Activated B cell treated with CpG ODN at 0.5 μM for 24 hours (primary cell): ENCODE measurements around the gene SCEL. TPM values are rescaled to one million over a fixed set of nuclear protein-coding genes. Genes with fewer than 3 reads are reported as not detected.

Experiments
- ATAC-seq: fragments of 200-7000 bp; cut with Tn5 transposase; one replicate; pipeline ENCODE4 v1.10.0; 2021; ENCODE audit warnings: low read depth, mild to moderate bottlenecking, moderate library complexity
- CTCF ChIA-PET: fragments of 350-600 bp; sonication (Branson Sonifier 250); formaldehyde crosslinking; loops from one replicate; lab custom pipeline; 2021; ENCODE audit warnings: antibody characterized with exemption; lab: Charles Lee
- POLR2A ChIA-PET: fragments of 350-600 bp; sonication (Branson Sonifier 250); formaldehyde crosslinking; loops from one replicate; lab custom pipeline; 2021; ENCODE audit warnings: antibody characterized with exemption; lab: Charles Lee
- DNase-seq: peaks from one replicate; pipeline ENCODE4 v3.0.0; 2022
- H3K27ac Mint-ChIP-seq: one replicate; pipeline ENCODE4 v1.8.0; 2020; ENCODE audit warnings: mixed read lengths
- H3K27me3 Mint-ChIP-seq: one replicate; pipeline ENCODE4 v1.8.0; 2021; ENCODE audit warnings: mixed read lengths
- H3K36me3 Mint-ChIP-seq: one replicate; pipeline ENCODE4 v1.8.0; 2021; ENCODE audit warnings: low read depth, mixed read lengths
- H3K4me1 Mint-ChIP-seq: one replicate; pipeline ENCODE4 v1.8.0; 2021; ENCODE audit warnings: mixed read lengths
- H3K4me3 Mint-ChIP-seq: one replicate; pipeline ENCODE4 v1.8.0; 2020; ENCODE audit warnings: mild to moderate bottlenecking, mixed read lengths
- H3K9me3 Mint-ChIP-seq: one replicate; pipeline ENCODE4 v1.8.0; 2020; ENCODE audit warnings: mixed read lengths
- CTCF ChIP-seq: fragments of 200-600 bp; IDR thresholded peaks from one replicate; pipeline ENCODE4 v1.8.0; 2022; ENCODE audit warnings: antibody characterized with exemption, mild to moderate bottlenecking
- intact Hi-C: fragments of 100-400 bp; cut with micrococcal nuclease; formaldehyde crosslinking; loops from one replicate; pipeline ENCODE4 v1.15.1; 2024
- total RNA-seq: library from RNA; stranded (reverse); gene quantifications from 2 replicates; pipeline ENCODE4 v1.2.3, GENCODE V29; 2022

Gene SCEL
- total RNA-seq, 1 donor from 2014 or later: not detected

- Mint-ChIP-seq H3K4me3 (no peak overlapping the region), H3K27me3 (peaks cover 5% of the 10 kb centered on the region), H3K27ac (no peak overlapping the region), H3K36me3 (no peaks in the 10 kb centered on the region), H3K9me3 (no peaks in the 10 kb centered on the region), H3K4me1 (peaks cover 21% of the 10 kb centered on the region)
- CTCF ChIA-PET: interaction anchor here (1.1 kb wide), 1 partner anchor 8 kb away, joined by 3 read pairs; no protein-coding TSS in a partner anchor
- DNase-seq: no peak
- no peak for ATAC-seq
- POLR2A ChIA-PET: no interaction called here
- intact Hi-C loops: loop anchor here (10.0 kb wide), 1 partner anchor 1897 kb away; the partner anchor contains the start of gene RBM26
- no peak for TF ChIP-seq CTCF
These were observed 27.4 kb upstream of the SCEL start for GRCh38 chr13:77507931-77508776.

- TF ChIP-seq CTCF: no peak
- Mint-ChIP-seq H3K9me3 (no peaks in the 10 kb centered on the region), H3K27me3 (peaks cover 5% of the 10 kb centered on the region), H3K4me3 (no peak overlapping the region), H3K36me3 (no peaks in the 10 kb centered on the region), H3K27ac (no peak overlapping the region), H3K4me1 (peaks cover 21% of the 10 kb centered on the region)
- DNase-seq: no peak
- intact Hi-C loops: loop anchor here (10.0 kb wide), 1 partner anchor 1896 kb away; the partner anchor contains the start of gene RBM26
- ATAC-seq: no peak
- ChIA-PET CTCF (interaction anchor here (1.1 kb wide), 1 partner anchor 9 kb away, joined by 3 read pairs; no protein-coding TSS in a partner anchor), POLR2A (no interaction called here)
These were observed 26.4 kb upstream of the SCEL start for GRCh38 chr13:77508959-77509620.

GRCh38 chr13:77510156-77510555, 25.4 kb upstream of the SCEL start:
- no peak for ATAC-seq
- ChIA-PET POLR2A (no interaction called here), CTCF (no interaction called here)
- Mint-ChIP-seq H3K9me3 (no peaks in the 10 kb centered on the region), H3K36me3 (no peaks in the 10 kb centered on the region), H3K4me3 (no peak overlapping the region), H3K27me3 (peaks cover 5% of the 10 kb centered on the region), H3K27ac (no peak overlapping the region), H3K4me1 (peaks cover 32% of the 10 kb centered on the region)
- intact Hi-C loops: loop anchor here (5.0 kb wide), 1 partner anchor 187 kb away; the partner anchor contains the start of gene SLAIN1
- no peak for TF ChIP-seq CTCF
- DNase-seq: no peak

GRCh38 chr13:77511552-77511951, 24.0 kb upstream of the SCEL start:
- no peaks in the 10 kb centered on the region for H3K9me3 Mint-ChIP-seq
- H3K27me3 Mint-ChIP-seq: peaks cover 3% of the 10 kb centered on the region
- DNase-seq (no peak), ATAC-seq (no peak)
- no peak for TF ChIP-seq CTCF
- ChIA-PET CTCF (interaction anchor here (0.9 kb wide), 1 partner anchor 9 kb away, joined by 4 read pairs; no protein-coding TSS in a partner anchor), POLR2A (interaction anchor here (1.2 kb wide), 1 partner anchor 10 kb away, joined by 3 read pairs; no protein-coding TSS in a partner anchor)
- peaks cover 41% of the 10 kb centered on the region for H3K4me1 Mint-ChIP-seq
- no peak overlapping the region for H3K27ac Mint-ChIP-seq
- no peaks in the 10 kb centered on the region for H3K36me3 Mint-ChIP-seq
- no peak overlapping the region for H3K4me3 Mint-ChIP-seq
- intact Hi-C loops: loop anchor here (5.0 kb wide), 1 partner anchor 186 kb away; the partner anchor contains the start of gene SLAIN1
